GM10266 (cell line): ENCODE results near the gene DAGLA.

ENCODE experiments used
- DNase-seq: peaks from one replicate; pipeline ENCODE4 v3.0.0; 2012; ENCODE audit errors: extremely low spot score
- CTCF ChIP-seq: IDR thresholded peaks from 2 replicates; pipeline ENCODE4 v1.5.1; 2012; ENCODE audit warnings: mild to moderate bottlenecking, low read depth; ENCODE audit not compliant: control insufficient read depth, insufficient read depth; ENCODE audit errors: missing control alignments

Gene DAGLA

GRCh38 chr11:61699737-61700160 lies 19.6 kb downstream of the DAGLA start:
- DNase-seq, result no peak
- no peak for TF ChIP-seq CTCF

DNA sequence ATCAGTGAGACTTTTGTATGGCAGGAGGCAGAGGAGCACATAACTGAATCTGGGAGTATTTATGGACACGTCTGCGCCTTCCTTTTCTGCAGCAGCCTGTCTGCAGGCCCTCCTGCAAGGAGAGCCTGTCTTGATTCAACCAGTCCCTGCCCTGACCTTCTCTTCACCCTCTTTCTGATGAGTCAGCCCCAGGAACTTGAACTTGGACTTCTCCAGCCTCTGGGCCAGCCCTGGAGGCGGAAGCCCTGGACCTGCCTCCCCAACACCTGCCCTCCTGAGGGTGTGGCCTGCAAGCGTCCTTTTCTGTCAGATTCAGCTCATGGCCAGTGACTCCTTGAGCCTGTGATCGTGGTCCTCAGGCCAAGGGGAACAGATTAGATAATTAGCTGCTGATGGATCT lies 20.0 kb downstream of the DAGLA start:
- no peak for DNase-seq
- no peak for TF ChIP-seq CTCF

DNA sequence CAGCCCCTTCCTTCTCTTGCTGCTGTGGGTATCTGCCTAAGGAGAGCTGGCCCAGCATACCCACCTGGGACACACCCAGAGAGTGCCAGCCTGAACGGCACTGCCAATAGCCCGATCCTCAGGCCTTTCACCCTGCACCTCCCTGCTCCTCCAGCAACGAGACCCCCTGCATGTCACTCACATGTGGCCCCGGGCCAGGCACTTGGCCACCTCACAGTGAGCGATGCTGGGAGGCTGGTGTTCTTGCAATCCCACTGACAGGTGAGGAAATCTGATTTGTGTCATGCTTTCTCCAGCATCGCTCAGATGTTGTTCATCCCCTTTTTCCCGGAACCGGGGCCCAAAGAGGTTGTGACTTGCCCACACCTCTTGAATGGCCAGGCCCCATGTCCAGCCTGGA lies 20.5 kb downstream of the DAGLA start:
- no peak for TF ChIP-seq CTCF
- DNase-seq, result no peak

DNA sequence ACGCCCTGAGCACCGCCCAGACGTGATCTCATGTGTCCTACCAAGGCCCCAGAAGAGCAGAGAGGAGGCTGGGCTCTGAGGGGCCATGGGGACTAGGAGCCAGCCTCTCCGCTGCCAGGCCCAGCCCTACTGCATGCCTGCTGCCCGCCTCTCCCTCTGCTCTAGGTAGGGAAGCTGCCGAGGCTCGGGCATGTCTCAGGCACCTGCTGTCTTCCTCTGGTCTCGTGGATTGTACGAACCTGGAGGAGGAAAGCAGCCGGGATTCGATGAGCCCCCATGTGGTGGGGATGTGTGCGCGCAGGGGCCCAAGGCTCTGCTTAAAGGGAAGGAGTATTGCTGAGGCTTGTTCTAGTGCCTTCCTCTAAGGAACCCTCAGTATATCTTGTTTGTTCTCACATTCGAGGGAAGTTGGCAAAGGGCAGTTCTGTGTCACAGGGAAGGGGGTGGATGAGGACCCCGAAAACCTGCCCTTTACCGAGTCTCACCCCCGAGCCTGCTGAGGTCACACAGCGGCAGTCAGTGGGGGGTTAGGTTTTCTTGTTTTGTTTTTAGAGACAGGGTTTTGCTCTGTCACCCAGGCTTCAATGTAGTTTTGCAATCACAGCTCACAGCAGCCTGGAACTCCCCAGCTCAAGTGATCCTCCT lies 21.2 kb downstream of the DAGLA start:
- DNase-seq, result no peak
- no peak for TF ChIP-seq CTCF

DNA sequence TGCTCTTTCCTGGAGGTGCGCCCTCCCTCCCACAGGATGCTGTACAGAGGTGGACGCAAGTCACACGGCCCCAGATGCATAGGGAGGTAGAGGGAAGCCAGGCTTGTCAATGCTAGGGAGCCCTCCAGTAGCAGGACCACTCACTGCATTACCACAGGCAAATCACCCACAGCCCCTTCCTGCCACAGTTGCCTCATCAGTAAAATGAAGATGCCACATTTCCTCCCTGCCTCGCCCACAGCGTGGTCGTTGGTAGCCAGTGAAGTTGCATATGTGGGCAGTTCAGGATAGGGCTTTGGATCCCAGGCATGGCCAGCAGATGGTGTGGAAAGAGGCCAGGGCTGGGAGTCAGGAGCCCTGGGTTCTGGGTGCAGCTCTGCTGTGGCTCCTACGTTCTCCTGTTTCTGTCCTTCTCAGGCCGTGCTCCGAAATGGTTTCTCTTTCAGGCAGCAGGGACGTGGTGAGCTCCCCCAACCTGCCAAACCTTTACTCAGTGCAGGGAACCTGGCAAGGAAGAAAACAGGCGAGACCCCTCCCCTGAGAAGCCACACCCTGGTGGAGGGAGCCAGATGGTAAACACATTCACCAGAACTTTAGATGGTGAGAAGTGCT lies 22.6 kb downstream of the DAGLA start:
- TF ChIP-seq CTCF, result no peak
- DNase-seq, result no peak

- no peak for DNase-seq
- no peak for TF ChIP-seq CTCF
Observed at GRCh38 chr11:61704838-61705237, 24.6 kb downstream of the DAGLA start.
